ENCODE data around the gene CORO6. TPM values are rescaled to one million over a fixed set of nuclear protein-coding genes. Genes with fewer than 3 reads are reported as not detected.
"Not testable (repeated sequence)": the region's sequence is repeated elsewhere in the genome, so short reads cannot be mapped to it uniquely, and the experiment has no call there.

The CORO6 gene
- total RNA-seq, 1 experiment from 2014 or later: 9.7 TPM

DNA sequence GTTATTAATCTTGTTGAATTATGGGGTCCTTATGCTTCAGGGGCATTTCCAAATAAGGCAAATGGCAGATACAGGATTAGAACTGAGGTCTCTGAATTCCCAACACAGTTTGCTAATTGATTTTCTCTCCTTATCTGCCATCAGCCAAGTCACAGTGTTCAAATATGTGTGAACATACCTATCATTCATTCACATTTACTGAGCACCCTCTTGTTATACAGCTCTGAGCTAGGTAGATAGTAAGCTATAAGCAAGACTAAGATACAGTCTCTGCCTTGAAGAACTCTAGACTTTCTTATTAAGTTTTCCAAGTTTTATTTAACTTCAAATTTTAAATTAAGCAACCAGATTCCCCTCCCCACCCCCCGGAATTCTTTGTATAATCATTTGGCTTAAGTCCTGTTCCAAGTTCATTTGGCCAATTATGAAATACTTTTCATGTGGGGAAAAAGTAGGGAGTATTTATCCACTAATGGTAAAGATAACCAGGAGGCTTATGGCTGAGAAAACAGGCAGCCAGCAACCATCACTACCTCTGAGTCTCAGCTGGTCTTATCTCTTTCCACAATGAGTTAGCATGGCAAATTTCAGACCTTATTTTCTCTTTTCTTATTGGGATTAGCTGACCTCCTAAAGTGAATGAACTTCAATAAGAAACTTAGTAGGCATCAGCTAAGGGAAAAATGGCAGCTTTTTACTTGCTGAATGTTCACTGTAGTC is 31.4 kb upstream of the CORO6 start:
- Histone ChIP-seq H3K27ac (ENCODE audit: low read length) (no peak overlapping the region), H3K4me3 (ENCODE audit: low read depth in 2 of 2, low read length in 2 of 2) (no peak overlapping the region), H3K4me1 (ENCODE audit: control insufficient read depth, insufficient read depth, low read length) (no peaks in the 10 kb centered on the region), H3K27me3 (ENCODE audit: control insufficient read depth, insufficient read depth, low read length) (no peaks in the 10 kb centered on the region), H3K9me3 (ENCODE audit: control insufficient read depth, insufficient read depth, low read depth, low read length) (no peaks in the 10 kb centered on the region), H3K36me3 (ENCODE audit: control insufficient read depth, insufficient read depth, low read length) (no peaks in the 10 kb centered on the region)
- DNase-seq (ENCODE audit: low read depth, low spot score) (no peak), ATAC-seq (no peak)
- CTCF ChIA-PET: no interaction called here
- in situ Hi-C loops (cut with HindIII; ENCODE audit: low pct_unique_long_range_greater_than_20kb, low sequenced_read_pairs) (no loop called here), intact Hi-C loops (cut with micrococcal nuclease; ENCODE audit: unreplicated experiment) (no loop called here)
- BruUV-seq (replicated peaks): no TSS peak
- TF ChIP-seq, protein P1, sequence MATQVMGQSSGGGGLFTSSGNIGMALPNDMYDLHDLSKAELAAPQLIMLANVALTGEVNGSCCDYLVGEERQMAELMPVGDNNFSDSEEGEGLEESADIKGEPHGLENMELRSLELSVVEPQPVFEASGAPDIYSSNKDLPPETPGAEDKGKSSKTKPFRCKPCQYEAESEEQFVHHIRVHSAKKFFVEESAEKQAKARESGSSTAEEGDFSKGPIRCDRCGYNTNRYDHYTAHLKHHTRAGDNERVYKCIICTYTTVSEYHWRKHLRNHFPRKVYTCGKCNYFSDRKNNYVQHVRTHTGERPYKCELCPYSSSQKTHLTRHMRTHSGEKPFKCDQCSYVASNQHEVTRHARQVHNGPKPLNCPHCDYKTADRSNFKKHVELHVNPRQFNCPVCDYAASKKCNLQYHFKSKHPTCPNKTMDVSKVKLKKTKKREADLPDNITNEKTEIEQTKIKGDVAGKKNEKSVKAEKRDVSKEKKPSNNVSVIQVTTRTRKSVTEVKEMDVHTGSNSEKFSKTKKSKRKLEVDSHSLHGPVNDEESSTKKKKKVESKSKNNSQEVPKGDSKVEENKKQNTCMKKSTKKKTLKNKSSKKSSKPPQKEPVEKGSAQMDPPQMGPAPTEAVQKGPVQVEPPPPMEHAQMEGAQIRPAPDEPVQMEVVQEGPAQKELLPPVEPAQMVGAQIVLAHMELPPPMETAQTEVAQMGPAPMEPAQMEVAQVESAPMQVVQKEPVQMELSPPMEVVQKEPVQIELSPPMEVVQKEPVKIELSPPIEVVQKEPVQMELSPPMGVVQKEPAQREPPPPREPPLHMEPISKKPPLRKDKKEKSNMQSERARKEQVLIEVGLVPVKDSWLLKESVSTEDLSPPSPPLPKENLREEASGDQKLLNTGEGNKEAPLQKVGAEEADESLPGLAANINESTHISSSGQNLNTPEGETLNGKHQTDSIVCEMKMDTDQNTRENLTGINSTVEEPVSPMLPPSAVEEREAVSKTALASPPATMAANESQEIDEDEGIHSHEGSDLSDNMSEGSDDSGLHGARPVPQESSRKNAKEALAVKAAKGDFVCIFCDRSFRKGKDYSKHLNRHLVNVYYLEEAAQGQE (IDR thresholded peaks at IDR 0.05; ENCODE audit: insufficient read depth in 1 of 2, low read depth in 2 of 2, low read length in 1 of 2): no peak
- TF ChIP-seq SIN3A (IDR thresholded peaks at IDR 0.05; ENCODE audit: borderline replicate concordance, insufficient read depth, low read depth, low read length) (no peak), TCF7L2 (IDR thresholded peaks at IDR 0.05; ENCODE audit: low read depth, low read length) (no peak), POLR2AphosphoS5 (IDR thresholded peaks at IDR 0.05; ENCODE audit: low read depth, low read length) (no peak)
- TF ChIP-seq, protein P2, sequence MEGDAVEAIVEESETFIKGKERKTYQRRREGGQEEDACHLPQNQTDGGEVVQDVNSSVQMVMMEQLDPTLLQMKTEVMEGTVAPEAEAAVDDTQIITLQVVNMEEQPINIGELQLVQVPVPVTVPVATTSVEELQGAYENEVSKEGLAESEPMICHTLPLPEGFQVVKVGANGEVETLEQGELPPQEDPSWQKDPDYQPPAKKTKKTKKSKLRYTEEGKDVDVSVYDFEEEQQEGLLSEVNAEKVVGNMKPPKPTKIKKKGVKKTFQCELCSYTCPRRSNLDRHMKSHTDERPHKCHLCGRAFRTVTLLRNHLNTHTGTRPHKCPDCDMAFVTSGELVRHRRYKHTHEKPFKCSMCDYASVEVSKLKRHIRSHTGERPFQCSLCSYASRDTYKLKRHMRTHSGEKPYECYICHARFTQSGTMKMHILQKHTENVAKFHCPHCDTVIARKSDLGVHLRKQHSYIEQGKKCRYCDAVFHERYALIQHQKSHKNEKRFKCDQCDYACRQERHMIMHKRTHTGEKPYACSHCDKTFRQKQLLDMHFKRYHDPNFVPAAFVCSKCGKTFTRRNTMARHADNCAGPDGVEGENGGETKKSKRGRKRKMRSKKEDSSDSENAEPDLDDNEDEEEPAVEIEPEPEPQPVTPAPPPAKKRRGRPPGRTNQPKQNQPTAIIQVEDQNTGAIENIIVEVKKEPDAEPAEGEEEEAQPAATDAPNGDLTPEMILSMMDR (IDR thresholded peaks at IDR 0.05): no peak
- POLR2A ChIA-PET: no interaction called here

DNA sequence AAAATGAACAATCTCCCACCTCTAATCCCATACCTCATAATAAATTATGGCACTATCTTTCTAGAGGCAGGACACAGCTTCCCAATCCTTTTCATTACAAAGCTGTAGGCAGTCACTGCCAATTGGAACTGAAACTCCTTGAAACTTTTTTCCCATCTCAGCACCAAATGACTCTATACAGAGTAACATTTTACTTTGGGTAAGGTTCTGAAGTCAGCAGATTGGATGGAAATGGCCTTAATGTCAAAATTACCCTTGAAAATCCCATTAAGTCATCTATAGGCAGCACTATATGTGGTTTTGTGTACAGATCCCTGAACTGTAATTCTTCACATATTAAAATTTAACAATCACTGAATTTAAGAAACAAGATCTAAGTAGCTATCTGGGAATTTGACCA is 30.3 kb upstream of the CORO6 start:
- DNase-seq (ENCODE audit: low read depth, low spot score): no peak
- H3K36me3 ChIP-seq (ENCODE audit: control insufficient read depth, insufficient read depth, low read length): no peaks in the 10 kb centered on the region
- ChIA-PET POLR2A (no interaction called here), CTCF (no interaction called here)
- no peaks in the 10 kb centered on the region for H3K4me1 ChIP-seq (ENCODE audit: control insufficient read depth, insufficient read depth, low read length)
- H3K4me3 ChIP-seq (ENCODE audit: low read depth in 2 of 2, low read length in 2 of 2): no peak overlapping the region
- no peak for ATAC-seq
- TF ChIP-seq, protein P1 (IDR thresholded peaks at IDR 0.05; ENCODE audit: insufficient read depth in 1 of 2, low read depth in 2 of 2, low read length in 1 of 2): no peak
- TF ChIP-seq, protein P2 (IDR thresholded peaks at IDR 0.05): no peak
- no peak for TF ChIP-seq SIN3A (IDR thresholded peaks at IDR 0.05; ENCODE audit: borderline replicate concordance, insufficient read depth, low read depth, low read length)
- no peak for TF ChIP-seq TCF7L2 (IDR thresholded peaks at IDR 0.05; ENCODE audit: low read depth, low read length)
- no peak for TF ChIP-seq POLR2AphosphoS5 (IDR thresholded peaks at IDR 0.05; ENCODE audit: low read depth, low read length)
- H3K27me3 ChIP-seq (ENCODE audit: control insufficient read depth, insufficient read depth, low read length): no peaks in the 10 kb centered on the region
- no peak overlapping the region for H3K27ac ChIP-seq (ENCODE audit: low read length)
- intact Hi-C loops (cut with micrococcal nuclease; ENCODE audit: unreplicated experiment) (no loop called here), in situ Hi-C loops (cut with HindIII; ENCODE audit: low pct_unique_long_range_greater_than_20kb, low sequenced_read_pairs) (no loop called here)
- BruUV-seq (replicated peaks): no TSS peak
- H3K9me3 ChIP-seq (ENCODE audit: control insufficient read depth, insufficient read depth, low read depth, low read length): no peaks in the 10 kb centered on the region

GRCh38 chr17:29651913-29652312 is 29.2 kb upstream of the CORO6 start:
- H3K27me3 ChIP-seq (ENCODE audit: control insufficient read depth, insufficient read depth, low read length); BruUV-seq (replicated peaks); DNase-seq (ENCODE audit: low read depth, low spot score); ATAC-seq; H3K36me3 ChIP-seq (ENCODE audit: control insufficient read depth, insufficient read depth, low read length); CTCF ChIA-PET; in situ Hi-C loops (cut with HindIII; ENCODE audit: low pct_unique_long_range_greater_than_20kb, low sequenced_read_pairs); H3K27ac ChIP-seq (ENCODE audit: low read length); H3K9me3 ChIP-seq (ENCODE audit: control insufficient read depth, insufficient read depth, low read depth, low read length); H3K4me1 ChIP-seq (ENCODE audit: control insufficient read depth, insufficient read depth, low read length); H3K4me3 ChIP-seq (ENCODE audit: low read depth in 2 of 2, low read length in 2 of 2); intact Hi-C loops (cut with micrococcal nuclease; ENCODE audit: unreplicated experiment): not testable (repeated sequence)
- POLR2A ChIA-PET: interaction anchor here (0.6 kb wide), 1 partner anchor 129 kb away, joined by 8 read pairs; no protein-coding TSS in a partner anchor

All from Panc1 (cell line).